ENCODE measurements around the gene PRIM1. TPM values are rescaled to one million over a fixed set of nuclear protein-coding genes. Genes with fewer than 3 reads are reported as not detected.
"Not testable (repeated sequence)": the region's sequence is repeated elsewhere in the genome, so short reads cannot be mapped to it uniquely, and the experiment has no call there.

The PRIM1 gene
- 51.0 and 52.5 TPM in 2 replicates for total RNA-seq (2014; rRNA removed; shearing (Covaris generic))

- DNase-seq (ENCODE audit: low read depth), result peak; percentile 82
Observed at GRCh38 chr12:56751712-56752598, at the start of gene PRIM1. Gene PRIM1 (minus strand): TSS chr12:56752323. CDS start chr12:56752298, 25 bp downstream.

GRCh38 chr12:56800221-56800620 lies 48.1 kb upstream of the PRIM1 start:
- no peak for DNase-seq (ENCODE audit: low read depth)

GRCh38 chr12:56799345-56799744 lies 47.2 kb upstream of the PRIM1 start:
- not testable (repeated sequence) for DNase-seq (ENCODE audit: low read depth)

GRCh38 chr12:56795791-56796190 lies 43.7 kb upstream of the PRIM1 start:
- not testable (repeated sequence) for DNase-seq (ENCODE audit: low read depth)

DNA sequence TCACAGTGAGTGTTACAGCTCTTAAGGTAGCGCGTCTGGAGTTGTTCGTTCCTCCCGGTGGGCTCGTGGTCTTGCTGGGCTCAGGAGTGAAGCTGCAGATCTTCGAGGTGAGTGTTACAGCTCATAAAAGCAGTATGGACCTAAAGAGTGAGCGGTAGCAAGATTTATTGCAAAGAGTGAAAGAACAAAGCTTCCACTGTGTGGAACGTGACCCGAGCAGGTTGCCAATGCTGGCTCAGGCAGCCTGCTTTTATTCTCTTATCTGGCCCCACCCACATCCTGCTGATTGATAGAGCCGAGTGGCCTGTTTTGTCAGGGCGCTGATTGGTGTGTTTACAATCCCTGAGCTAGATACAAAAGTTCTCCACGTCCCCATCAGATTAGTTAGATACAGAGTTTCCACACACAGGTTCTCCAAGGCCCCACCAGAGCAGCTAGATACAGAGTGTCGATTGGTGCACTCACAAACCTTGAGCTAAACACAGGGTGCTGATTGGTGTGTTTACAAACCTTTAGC lies 43.0 kb upstream of the PRIM1 start:
- not testable (repeated sequence) for DNase-seq (ENCODE audit: low read depth)

- DNase-seq (ENCODE audit: low read depth), result not testable (repeated sequence)
Observed at GRCh38 chr12:56793124-56793523, 41.0 kb upstream of the PRIM1 start.

GRCh38 chr12:56792678-56793077 lies 40.6 kb upstream of the PRIM1 start:
- no peak for DNase-seq (ENCODE audit: low read depth)

DNA sequence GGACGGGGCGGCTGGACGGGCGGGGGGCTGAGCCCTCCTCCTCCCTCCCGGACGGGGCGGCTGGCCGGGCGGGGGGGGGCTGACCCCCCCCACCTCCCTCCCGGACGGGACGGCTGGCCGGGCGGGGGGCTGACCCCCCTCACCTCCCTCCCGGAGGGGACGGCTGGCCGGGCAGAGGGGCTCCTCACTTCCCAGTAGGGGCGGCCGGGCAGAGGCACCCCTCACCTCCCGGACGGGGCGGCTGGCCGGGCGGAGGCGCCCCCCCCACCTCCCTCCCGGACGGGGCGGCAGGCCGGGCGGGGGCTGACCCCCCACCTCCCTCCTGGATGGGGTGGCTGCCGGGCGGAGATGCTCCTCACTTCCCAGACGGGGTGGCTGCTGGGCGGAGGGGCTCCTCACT lies 37.3 kb upstream of the PRIM1 start:
- DNase-seq (ENCODE audit: low read depth), result not testable (repeated sequence)

- DNase-seq (ENCODE audit: low read depth), result no peak
Observed at GRCh38 chr12:56787498-56787897, 35.4 kb upstream of the PRIM1 start.

GRCh38 chr12:56785874-56786273 lies 33.8 kb upstream of the PRIM1 start:
- no peak for DNase-seq (ENCODE audit: low read depth)

DNA sequence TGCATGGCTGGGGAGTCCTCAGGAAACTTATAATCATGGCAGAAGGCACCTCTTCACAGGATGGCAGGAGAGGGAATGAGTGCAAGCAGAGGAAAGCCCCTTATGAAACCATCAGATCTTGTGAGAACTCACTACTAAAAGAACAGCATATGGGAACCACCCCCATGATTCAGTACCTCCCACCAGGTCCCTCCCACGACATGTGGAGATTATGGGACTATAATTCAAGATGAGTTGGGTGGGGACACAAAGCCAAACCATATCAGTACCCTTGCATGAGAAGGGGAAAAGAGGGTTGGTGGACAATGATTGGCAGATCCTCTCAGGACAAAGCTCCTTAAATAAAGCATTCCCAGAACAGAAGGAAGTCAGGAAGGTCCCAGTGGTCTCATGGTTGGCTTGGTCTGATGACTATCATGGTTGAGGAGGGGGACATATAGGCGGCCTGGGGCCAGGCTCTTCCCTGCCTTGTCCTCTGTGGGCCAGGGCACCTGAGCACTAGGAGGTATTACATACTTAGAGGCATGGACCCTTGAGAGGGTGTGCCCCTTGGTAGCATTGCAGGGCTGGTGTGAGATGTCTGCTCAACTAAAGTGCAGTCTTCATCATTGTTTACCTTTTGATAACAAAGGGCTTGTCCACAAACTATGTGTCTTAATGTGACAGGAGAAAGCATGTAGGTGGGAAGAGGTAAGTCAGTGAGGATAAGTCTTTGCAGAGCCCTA lies 33.2 kb upstream of the PRIM1 start:
- no peak for DNase-seq (ENCODE audit: low read depth)

- DNase-seq (ENCODE audit: low read depth), result no peak
Observed at GRCh38 chr12:56781726-56782125, 29.6 kb upstream of the PRIM1 start.

- DNase-seq (ENCODE audit: low read depth), result no peak
Observed at GRCh38 chr12:56778756-56779155, 26.6 kb upstream of the PRIM1 start.

- no peak for DNase-seq (ENCODE audit: low read depth)
Observed at GRCh38 chr12:56776654-56777053, 24.5 kb upstream of the PRIM1 start.

DNA sequence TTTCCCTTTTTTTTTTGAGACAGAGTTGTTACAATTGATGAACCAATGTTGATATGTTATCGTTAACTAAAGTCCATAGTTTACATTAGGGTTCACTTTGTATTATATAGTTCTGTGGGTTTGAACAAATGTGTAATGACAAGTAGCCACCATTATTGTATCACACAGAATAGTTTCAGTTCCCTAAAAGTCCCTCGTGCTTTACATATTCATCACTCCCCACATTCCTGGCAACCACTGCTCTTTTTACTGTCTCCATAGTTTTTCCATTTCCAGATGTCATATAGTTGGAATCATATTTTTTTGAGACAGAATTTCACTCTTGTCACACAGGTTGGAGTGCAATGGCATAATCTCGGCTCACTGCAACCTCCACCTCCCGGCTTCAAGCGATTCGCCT lies 23.5 kb upstream of the PRIM1 start:
- DNase-seq (ENCODE audit: low read depth), result no peak

- no peak for DNase-seq (ENCODE audit: low read depth)
Observed at GRCh38 chr12:56773113-56773512, 21.0 kb upstream of the PRIM1 start.

- no peak for DNase-seq (ENCODE audit: low read depth)
Observed at GRCh38 chr12:56772625-56773024, 20.5 kb upstream of the PRIM1 start.

GRCh38 chr12:56769868-56770267 lies 17.7 kb upstream of the PRIM1 start:
- DNase-seq (ENCODE audit: low read depth), result no peak

GRCh38 chr12:56768424-56768823 lies 16.3 kb upstream of the PRIM1 start:
- no peak for DNase-seq (ENCODE audit: low read depth)

- no peak for DNase-seq (ENCODE audit: low read depth)
Observed at GRCh38 chr12:56766535-56766934, 14.4 kb upstream of the PRIM1 start.

DNA sequence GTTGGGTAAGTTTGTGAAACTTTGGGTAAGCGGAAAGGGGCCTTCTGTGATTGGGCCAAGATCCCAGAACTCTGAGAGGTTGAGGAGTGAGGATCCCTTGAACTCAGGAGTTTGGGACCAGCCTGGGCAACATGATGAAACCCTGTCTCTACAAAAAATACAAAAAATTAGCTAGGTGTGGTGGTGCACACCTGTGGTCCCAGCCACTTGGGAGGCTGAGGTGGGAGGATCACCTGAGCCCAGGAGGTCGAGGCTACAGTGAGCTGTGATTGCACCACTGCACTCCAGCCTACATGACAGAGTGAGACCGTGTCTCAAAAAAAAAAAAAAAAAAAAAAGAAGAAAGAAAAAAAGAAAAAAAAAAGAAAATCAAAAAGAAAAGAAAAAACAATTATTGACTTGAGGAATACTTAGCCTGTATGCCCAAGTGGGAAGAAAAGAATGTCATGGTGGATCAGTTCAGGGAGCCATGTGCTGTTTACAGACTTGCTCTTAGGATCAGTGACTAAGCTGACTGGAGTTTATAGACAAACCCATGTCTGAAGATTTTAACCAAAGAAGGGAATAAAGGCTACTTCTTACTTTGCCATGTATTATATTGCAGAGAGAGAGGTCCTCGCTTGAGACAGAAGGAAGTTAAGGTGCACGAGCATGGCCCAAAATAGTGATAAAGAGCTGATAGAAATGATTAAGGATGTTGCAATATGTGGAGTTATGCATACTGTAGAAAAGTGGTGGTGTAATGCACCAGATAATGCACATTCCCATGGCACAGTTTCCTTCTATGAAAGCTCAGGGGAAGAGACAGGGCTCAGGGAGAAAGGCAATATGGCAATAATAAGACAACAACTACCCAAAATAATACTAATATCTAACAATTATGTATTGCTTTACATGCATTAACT lies 11.9 kb upstream of the PRIM1 start:
- DNase-seq (ENCODE audit: low read depth), result peak; percentile 77

- no peak for DNase-seq (ENCODE audit: low read depth)
Observed at GRCh38 chr12:56761812-56762211, 9.7 kb upstream of the PRIM1 start.

Measured in M059J (cell line).